NOMO-1 treated with DMSO at 0.1 percent for 48 hours (cell line): ENCODE results near the gene C1orf122.
A peak's percentile ranks its signal among the peaks of the same experiment; 100 is the strongest.
"Not testable (repeated sequence)": the region's sequence is repeated elsewhere in the genome, so short reads cannot be mapped to it uniquely, and the experiment has no call there.

Experiments used
- DNase-seq: peaks from one replicate; lab custom pipeline; 2025; ENCODE audit not compliant: unreplicated experiment; lab: John Stamatoyannopoulos, UW

Gene C1orf122

GRCh38 chr1:37807555-37808368 is at the start of gene C1orf122, which contains the start of gene YRDC:
C1orf122 (plus strand) TSS chr1:37807790; CDS start chr1:37808405, 615 bp downstream.
YRDC (minus strand) TSS chr1:37808208; CDS start chr1:37808180, 28 bp downstream.
- peak; percentile 84 for DNase-seq

GRCh38 chr1:37759451-37759850 is 48.1 kb upstream of the C1orf122 start:
- DNase-seq: no peak

GRCh38 chr1:37761416-37762095 is 46.0 kb upstream of the C1orf122 start:
- no peak for DNase-seq

GRCh38 chr1:37762516-37762915 is 45.1 kb upstream of the C1orf122 start:
- no peak for DNase-seq

- DNase-seq: no peak
Measured at GRCh38 chr1:37763791-37764413, 43.7 kb upstream of the C1orf122 start.

GRCh38 chr1:37764414-37764825 is 43.2 kb upstream of the C1orf122 start:
- peak; percentile 13 for DNase-seq

- DNase-seq: no peak
Measured at GRCh38 chr1:37764888-37765441, 42.6 kb upstream of the C1orf122 start, which contains the start of gene EPHA10. EPHA10 (minus strand) TSS chr1:37765120; CDS start chr1:37765066, 54 bp downstream.

- DNase-seq: no peak
Measured at GRCh38 chr1:37765916-37766664, 41.5 kb upstream of the C1orf122 start.

GRCh38 chr1:37767488-37767887 is 40.1 kb upstream of the C1orf122 start:
- DNase-seq: no peak

- not testable (repeated sequence) for DNase-seq
Measured at GRCh38 chr1:37771440-37771839, 36.1 kb upstream of the C1orf122 start.

- DNase-seq: no peak
Measured at GRCh38 chr1:37776946-37777516, 30.6 kb upstream of the C1orf122 start.

- DNase-seq: no peak
Measured at GRCh38 chr1:37778654-37779053, 28.9 kb upstream of the C1orf122 start.

GRCh38 chr1:37782491-37782890 is 25.1 kb upstream of the C1orf122 start:
- no peak for DNase-seq

GRCh38 chr1:37792943-37793686 is 14.5 kb upstream of the C1orf122 start:
- no peak for DNase-seq

GRCh38 chr1:37793773-37794371 is 13.7 kb upstream of the C1orf122 start, which contains the start of gene MANEAL:
MANEAL (plus strand) TSS chr1:37793847; CDS start chr1:37794183, 336 bp downstream.
- peak; percentile 45 for DNase-seq

GRCh38 chr1:37794372-37795339 is 12.9 kb upstream of the C1orf122 start:
- DNase-seq: no peak

GRCh38 chr1:37795340-37796125 is 12.1 kb upstream of the C1orf122 start:
- peak; percentile 7 for DNase-seq
